Testis (tissue), 3 donors: Measurements from ENCODE around the gene ZNF839. TPM values are rescaled to one million over a fixed set of nuclear protein-coding genes. Genes with fewer than 3 reads are reported as not detected.

ENCODE experiments used
- DNase-seq: peaks from one replicate; pipeline ENCODE4 v3.0.0-alpha.2; 2019
- H3K27ac ChIP-seq, 2 donors: fragments of 200-600 bp; sonication (generic); one replicate each; pipeline ENCODE4 v1.5.1; 2019
- H3K27me3 ChIP-seq: fragments of 200-600 bp; sonication (generic); one replicate; pipeline ENCODE4 v1.5.1; 2019
- H3K36me3 ChIP-seq: fragments of 200-600 bp; sonication (generic); one replicate; pipeline ENCODE4 v1.5.1; 2017; ENCODE audit warnings: low read depth; ENCODE audit errors: missing control alignments
- H3K4me1 ChIP-seq: fragments of 200-600 bp; sonication (generic); one replicate; pipeline ENCODE4 v1.5.1; 2019
- H3K4me3 ChIP-seq, 2 donors: fragments of 200-600 bp; sonication (generic); one replicate each; pipeline ENCODE4 v1.5.1; 2017 to 2019
- H3K9me3 ChIP-seq: fragments of 200-600 bp; sonication (generic); one replicate; pipeline ENCODE4 v1.5.1; 2017
- CTCF ChIP-seq, 3 experiments: fragments of 450-650 bp in 2 of 3; fragments of 200-600 bp in 1 of 3; sonication (generic) in 1 of 3; IDR thresholded peaks; one replicate each; pipeline ENCODE4 v1.5.1; 2016 to 2019; ENCODE audit warnings: antibody characterized with exemption in 3 of 3, mild to moderate bottlenecking in 2 of 3, moderate library complexity in 1 of 3
- POLR2A ChIP-seq: fragments of 450-650 bp; IDR thresholded peaks from one replicate; pipeline ENCODE4 v1.6.1; 2017; ENCODE audit warnings: antibody characterized with exemption, mild to moderate bottlenecking, moderate library complexity
- WGBS, 2 donors: methylation state at CpG; one replicate each; pipeline ENCODE4 v1.1.5; 2018; 5-methylcytosine and 5-hydroxymethylcytosine counted together
- intact Hi-C: fragments of 100-400 bp; cut with DNase I; formaldehyde crosslinking; loops from one replicate; pipeline ENCODE4 v1.15.1; 2023; ENCODE audit warnings: low total_unique reads
- polyA plus RNA-seq: library from polyadenylated mRNA; stranded (reverse); fragments of 350-450 nt; fragmentation: Illumina TruSeq; extraction: RNeasy Lipid Tissue Mini Kit (QIAGEN cat#74804); gene quantifications from one replicate; pipeline ENCODE4 v1.2.3, GENCODE V29; 2014; ENCODE audit warnings: low read depth, low replicate concordance; ENCODE audit not compliant: insufficient read depth
- total RNA-seq, 2 donors: library from RNA; depleted of rRNA; stranded (reverse); fragments of >200 nt; gene quantifications; one replicate each; pipeline ENCODE4 v1.2.3, GENCODE V29; 2016

ZNF839 gene
- total and polyA plus RNA-seq, 3 donors from 2014 or later = 41.4 to 59.0 (median 55.4) TPM

DNA sequence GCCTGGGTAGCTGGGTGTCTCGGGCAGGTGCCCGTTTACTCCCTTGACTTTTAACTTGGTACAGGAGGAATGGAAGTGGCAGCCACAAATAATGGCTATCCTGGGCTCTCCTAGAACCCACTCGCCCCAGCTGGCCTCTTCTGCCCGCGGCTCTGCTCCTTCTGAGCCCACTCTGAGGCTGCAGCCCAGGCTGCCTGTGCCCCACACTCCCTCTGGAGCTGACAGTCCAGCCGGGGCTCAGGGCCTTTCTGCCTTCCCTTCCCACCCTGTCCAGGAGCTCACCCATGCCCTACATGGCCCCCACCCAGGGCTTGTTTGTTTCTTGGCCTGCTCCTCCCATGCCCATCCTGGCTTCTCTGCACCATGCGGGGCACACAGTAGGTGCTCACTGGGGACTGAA is 15.6 kb downstream of the ZNF839 start:
- 87 to 95% methylated on average over 7 of the region's 7 CpGs for WGBS, 2 donors
- TF ChIP-seq POLR2A = no peak
- TF ChIP-seq CTCF (IDR thresholded peaks at IDR 0.05) = no peak

GRCh38 chr14:102338724-102339123 is 19.2 kb downstream of the ZNF839 start:
- Histone ChIP-seq H3K4me3 (no peak overlapping the region), H3K27me3 (no peaks in the 10 kb centered on the region), H3K27ac (no peak overlapping the region), H3K9me3 (no peaks in the 10 kb centered on the region), H3K4me1 (no peaks in the 10 kb centered on the region), H3K36me3 (peaks cover 4% of the 10 kb centered on the region)
- 91 to 92% methylated on average over 9 of the region's 9 CpGs for WGBS, 2 donors
- intact Hi-C loops = no loop called here
- DNase-seq = no peak
- TF ChIP-seq POLR2A (no peak), CTCF (IDR thresholded peaks at IDR 0.05) (no peak)

More for the DNA sequence above, 15.6 kb downstream of the ZNF839 start:
- Histone ChIP-seq H3K9me3 (no peaks in the 10 kb centered on the region), H3K4me3 (no peak overlapping the region), H3K4me1 (peaks cover 6% of the 10 kb centered on the region), H3K27me3 (no peaks in the 10 kb centered on the region), H3K27ac (no peak overlapping the region), H3K36me3 (peaks cover 4% of the 10 kb centered on the region)
- intact Hi-C loops = no loop called here
- no peak for DNase-seq

GRCh38 chr14:102341566-102341965 is 22.0 kb downstream of the ZNF839 start:
- no peak overlapping the region for H3K27ac ChIP-seq
- H3K36me3 ChIP-seq = no peaks in the 10 kb centered on the region
- 95% methylated on average over 3 to 8 of the region's 8 CpGs for WGBS, 2 donors
- TF ChIP-seq POLR2A = no peak
- no peak for TF ChIP-seq CTCF (IDR thresholded peaks at IDR 0.05)
- H3K27me3 ChIP-seq = no peaks in the 10 kb centered on the region
- DNase-seq = no peak
- H3K4me1 ChIP-seq = no peaks in the 10 kb centered on the region
- no peak overlapping the region for H3K4me3 ChIP-seq
- H3K9me3 ChIP-seq = no peaks in the 10 kb centered on the region
- intact Hi-C loops = no loop called here

GRCh38 chr14:102342238-102342637 is 22.7 kb downstream of the ZNF839 start:
- no peak overlapping the region for H3K4me3 ChIP-seq
- H3K4me1 ChIP-seq = no peaks in the 10 kb centered on the region
- intact Hi-C loops = no loop called here
- TF ChIP-seq POLR2A = no peak
- TF ChIP-seq CTCF (IDR thresholded peaks at IDR 0.05) = no peak
- H3K27me3 ChIP-seq = no peaks in the 10 kb centered on the region
- no peaks in the 10 kb centered on the region for H3K36me3 ChIP-seq
- no peak overlapping the region for H3K27ac ChIP-seq
- no peaks in the 10 kb centered on the region for H3K9me3 ChIP-seq
- DNase-seq = no peak
- 85 to 90% methylated on average over 5 of the region's 5 CpGs for WGBS, 2 donors

- no peaks in the 10 kb centered on the region for H3K27me3 ChIP-seq
- H3K4me3 ChIP-seq = no peak overlapping the region
- DNase-seq = no peak
- no peak overlapping the region for H3K27ac ChIP-seq
- no peaks in the 10 kb centered on the region for H3K4me1 ChIP-seq
- intact Hi-C loops = no loop called here
- H3K36me3 ChIP-seq = no peaks in the 10 kb centered on the region
- no peak for TF ChIP-seq POLR2A
- no peak for TF ChIP-seq CTCF (IDR thresholded peaks at IDR 0.05)
- H3K9me3 ChIP-seq = no peaks in the 10 kb centered on the region
- WGBS, 2 donors = 80 to 85% methylated on average over 6 to 7 of the region's 7 CpGs
These were observed 24.5 kb downstream of the ZNF839 start for GRCh38 chr14:102344084-102344483.
